Measurements from ENCODE around the gene EFCAB10. TPM values are rescaled to one million over a fixed set of nuclear protein-coding genes. Genes with fewer than 3 reads are reported as not detected.
A peak's percentile ranks its signal among the peaks of the same experiment; 100 is the strongest.

EFCAB10 gene
- total RNA-seq, 1 donor from 2014 or later = not detected

GRCh38 chr7:105589356-105590077, 8.2 kb upstream of the EFCAB10 start:
- intact Hi-C loops (cut with micrococcal nuclease) = no loop called here
- Mint-ChIP-seq H3K27ac (no peak overlapping the region), H3K4me1 (ENCODE audit: low read depth) (peaks cover 14% of the 10 kb centered on the region), H3K9me3 (peaks cover 3% of the 10 kb centered on the region), H3K27me3 (ENCODE audit: low read depth) (peaks cover 2% of the 10 kb centered on the region), H3K4me3 (ENCODE audit: low read depth) (no peak overlapping the region), H3K36me3 (ENCODE audit: low read depth) (peaks cover 2% of the 10 kb centered on the region)
- peak; percentile 39 for DNase-seq (ENCODE audit: low spot score)

- Mint-ChIP-seq H3K4me1 (ENCODE audit: low read depth) (peaks cover 14% of the 10 kb centered on the region), H3K36me3 (ENCODE audit: low read depth) (peaks cover 4% of the 10 kb centered on the region), H3K27me3 (ENCODE audit: low read depth) (peaks cover 2% of the 10 kb centered on the region), H3K9me3 (peaks cover 9% of the 10 kb centered on the region), H3K4me3 (ENCODE audit: low read depth) (no peak overlapping the region), H3K27ac (no peak overlapping the region)
- intact Hi-C loops (cut with micrococcal nuclease) = no loop called here
- no peak for DNase-seq (ENCODE audit: low spot score)
Observed at GRCh38 chr7:105587909-105588635, 6.8 kb upstream of the EFCAB10 start.

GRCh38 chr7:105585850-105586500, 4.7 kb upstream of the EFCAB10 start:
- Mint-ChIP-seq H3K27ac (no peak overlapping the region), H3K36me3 (ENCODE audit: low read depth) (peaks cover 4% of the 10 kb centered on the region), H3K4me3 (ENCODE audit: low read depth) (no peak overlapping the region), H3K9me3 (peaks cover 15% of the 10 kb centered on the region), H3K4me1 (ENCODE audit: low read depth) (peaks cover 18% of the 10 kb centered on the region), H3K27me3 (ENCODE audit: low read depth) (no peaks in the 10 kb centered on the region)
- no peak for DNase-seq (ENCODE audit: low spot score)
- intact Hi-C loops (cut with micrococcal nuclease) = no loop called here

GRCh38 chr7:105584165-105584564, 2.9 kb upstream of the EFCAB10 start:
- Mint-ChIP-seq H3K4me1 (ENCODE audit: low read depth) (peaks cover 11% of the 10 kb centered on the region), H3K4me3 (ENCODE audit: low read depth) (no peak overlapping the region), H3K9me3 (peaks cover 15% of the 10 kb centered on the region), H3K27ac (no peak overlapping the region), H3K27me3 (ENCODE audit: low read depth) (no peaks in the 10 kb centered on the region), H3K36me3 (ENCODE audit: low read depth) (peaks cover 4% of the 10 kb centered on the region)
- intact Hi-C loops (cut with micrococcal nuclease) = no loop called here
- no peak for DNase-seq (ENCODE audit: low spot score)

GRCh38 chr7:105583061-105583460, 1.8 kb upstream of the EFCAB10 start:
- peaks cover 8% of the 10 kb centered on the region for H3K4me1 Mint-ChIP-seq (ENCODE audit: low read depth)
- peaks cover 15% of the 10 kb centered on the region for H3K9me3 Mint-ChIP-seq
- H3K4me3 Mint-ChIP-seq (ENCODE audit: low read depth) = no peak overlapping the region
- H3K36me3 Mint-ChIP-seq (ENCODE audit: low read depth) = peaks cover 4% of the 10 kb centered on the region
- intact Hi-C loops (cut with micrococcal nuclease) = no loop called here
- H3K27me3 Mint-ChIP-seq (ENCODE audit: low read depth) = no peaks in the 10 kb centered on the region
- H3K27ac Mint-ChIP-seq = no peak overlapping the region
- DNase-seq (ENCODE audit: low spot score) = no peak

- intact Hi-C loops (cut with micrococcal nuclease) = no loop called here
- peaks cover 4% of the 10 kb centered on the region for H3K4me1 Mint-ChIP-seq (ENCODE audit: low read depth)
- no peaks in the 10 kb centered on the region for H3K27me3 Mint-ChIP-seq (ENCODE audit: low read depth)
- DNase-seq (ENCODE audit: low spot score) = no peak
- peaks cover 4% of the 10 kb centered on the region for H3K36me3 Mint-ChIP-seq (ENCODE audit: low read depth)
- H3K4me3 Mint-ChIP-seq (ENCODE audit: low read depth) = no peak overlapping the region
- H3K27ac Mint-ChIP-seq = no peak overlapping the region
- H3K9me3 Mint-ChIP-seq = peaks cover 15% of the 10 kb centered on the region
Observed at GRCh38 chr7:105580022-105580740, 1.1 kb downstream of the EFCAB10 start.

- intact Hi-C loops (cut with micrococcal nuclease) = no loop called here
- Mint-ChIP-seq H3K9me3 (peaks cover 6% of the 10 kb centered on the region), H3K4me3 (ENCODE audit: low read depth) (no peak overlapping the region), H3K36me3 (ENCODE audit: low read depth) (no peaks in the 10 kb centered on the region), H3K27me3 (ENCODE audit: low read depth) (no peaks in the 10 kb centered on the region), H3K27ac (no peak overlapping the region), H3K4me1 (ENCODE audit: low read depth) (peaks cover 4% of the 10 kb centered on the region)
- DNase-seq (ENCODE audit: low spot score) = no peak
Observed at GRCh38 chr7:105578496-105578895, 2.8 kb downstream of the EFCAB10 start.

- intact Hi-C loops (cut with micrococcal nuclease) = no loop called here
- DNase-seq (ENCODE audit: low spot score) = no peak
- no peak overlapping the region for H3K27ac Mint-ChIP-seq
- H3K4me1 Mint-ChIP-seq (ENCODE audit: low read depth) = peaks cover 4% of the 10 kb centered on the region
- H3K4me3 Mint-ChIP-seq (ENCODE audit: low read depth) = no peak overlapping the region
- no peaks in the 10 kb centered on the region for H3K27me3 Mint-ChIP-seq (ENCODE audit: low read depth)
- H3K9me3 Mint-ChIP-seq = no peaks in the 10 kb centered on the region
- peaks cover under 1% of the 10 kb centered on the region for H3K36me3 Mint-ChIP-seq (ENCODE audit: low read depth)
Observed at GRCh38 chr7:105577251-105577650, 4.0 kb downstream of the EFCAB10 start.

- no peak for DNase-seq (ENCODE audit: low spot score)
- Mint-ChIP-seq H3K27me3 (ENCODE audit: low read depth) (no peaks in the 10 kb centered on the region), H3K9me3 (no peaks in the 10 kb centered on the region), H3K4me3 (ENCODE audit: low read depth) (no peak overlapping the region), H3K4me1 (ENCODE audit: low read depth) (no peaks in the 10 kb centered on the region), H3K36me3 (ENCODE audit: low read depth) (peaks cover 17% of the 10 kb centered on the region), H3K27ac (no peak overlapping the region)
- intact Hi-C loops (cut with micrococcal nuclease) = no loop called here
Observed at GRCh38 chr7:105571891-105572290, 9.4 kb downstream of the EFCAB10 start.

GRCh38 chr7:105567821-105568220, 13.5 kb downstream of the EFCAB10 start:
- DNase-seq (ENCODE audit: low spot score) = no peak
- no peak overlapping the region for H3K4me3 Mint-ChIP-seq (ENCODE audit: low read depth)
- no peaks in the 10 kb centered on the region for H3K27me3 Mint-ChIP-seq (ENCODE audit: low read depth)
- no peaks in the 10 kb centered on the region for H3K9me3 Mint-ChIP-seq
- no peak overlapping the region for H3K27ac Mint-ChIP-seq
- H3K4me1 Mint-ChIP-seq (ENCODE audit: low read depth) = no peaks in the 10 kb centered on the region
- H3K36me3 Mint-ChIP-seq (ENCODE audit: low read depth) = peaks cover 39% of the 10 kb centered on the region
- intact Hi-C loops (cut with micrococcal nuclease) = no loop called here

- Mint-ChIP-seq H3K36me3 (ENCODE audit: low read depth) (peaks cover 42% of the 10 kb centered on the region), H3K27ac (no peak overlapping the region), H3K4me1 (ENCODE audit: low read depth) (no peaks in the 10 kb centered on the region), H3K27me3 (ENCODE audit: low read depth) (no peaks in the 10 kb centered on the region), H3K4me3 (ENCODE audit: low read depth) (no peak overlapping the region), H3K9me3 (no peaks in the 10 kb centered on the region)
- intact Hi-C loops (cut with micrococcal nuclease) = no loop called here
- DNase-seq (ENCODE audit: low spot score) = no peak
Observed at GRCh38 chr7:105567024-105567423, 14.3 kb downstream of the EFCAB10 start.

- no peak for DNase-seq (ENCODE audit: low spot score)
- H3K36me3 Mint-ChIP-seq (ENCODE audit: low read depth) = peaks cover 46% of the 10 kb centered on the region
- H3K4me1 Mint-ChIP-seq (ENCODE audit: low read depth) = no peaks in the 10 kb centered on the region
- H3K27ac Mint-ChIP-seq = no peak overlapping the region
- intact Hi-C loops (cut with micrococcal nuclease) = no loop called here
- H3K9me3 Mint-ChIP-seq = no peaks in the 10 kb centered on the region
- no peak overlapping the region for H3K4me3 Mint-ChIP-seq (ENCODE audit: low read depth)
- H3K27me3 Mint-ChIP-seq (ENCODE audit: low read depth) = no peaks in the 10 kb centered on the region
Observed at GRCh38 chr7:105565190-105565589, 16.1 kb downstream of the EFCAB10 start.
